OCI-M2 (cell line): ENCODE data around the gene IL17REL.

Experiments used
- DNase-seq: peaks from one replicate; lab custom pipeline; 2025; ENCODE audit not compliant: unreplicated experiment; lab: John Stamatoyannopoulos, UW

The IL17REL gene

DNA sequence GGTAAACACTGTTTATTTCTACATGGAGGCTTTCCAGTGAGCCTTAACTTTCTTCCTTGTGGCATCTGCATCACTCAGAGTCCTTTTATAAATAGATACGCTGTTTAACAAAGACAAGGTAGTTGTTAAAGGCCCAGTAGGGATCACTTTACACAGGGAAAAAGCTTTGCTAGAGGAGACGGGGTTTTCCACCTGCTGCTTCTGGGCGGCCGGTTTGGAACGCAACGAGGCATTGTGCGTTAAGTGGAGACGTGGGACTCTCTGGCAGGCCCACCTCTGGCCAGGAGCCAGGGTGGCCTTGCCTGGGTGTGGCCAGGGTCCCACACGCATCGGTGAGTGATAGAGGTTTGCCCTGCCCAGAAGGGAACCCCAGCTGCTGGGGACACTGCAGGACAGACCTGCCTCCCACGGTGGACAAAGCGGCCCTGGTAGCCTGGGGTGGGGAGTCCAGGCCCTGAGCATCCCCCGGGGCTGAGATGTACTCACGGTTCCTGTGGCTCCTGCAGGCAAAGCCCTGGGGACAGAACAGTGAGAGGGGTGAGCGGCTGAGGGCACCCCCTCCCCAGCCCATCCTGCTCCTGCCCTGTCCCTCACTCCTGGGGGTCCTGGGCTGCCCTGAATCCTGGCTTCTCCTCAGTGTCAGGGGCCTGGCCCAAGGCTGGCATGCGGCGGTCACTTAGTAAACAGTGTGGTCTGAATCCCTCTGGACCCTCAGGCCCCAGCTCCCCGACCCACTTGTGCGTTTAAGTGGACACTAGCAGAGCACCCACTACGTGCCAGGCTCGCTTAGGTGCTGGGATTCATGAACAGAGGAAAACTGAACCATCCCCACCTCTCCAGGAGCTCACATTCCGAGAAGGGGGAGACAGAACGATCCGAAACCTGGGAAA lies 4.2 kb downstream of the IL17REL start:
- no peak for DNase-seq

DNA sequence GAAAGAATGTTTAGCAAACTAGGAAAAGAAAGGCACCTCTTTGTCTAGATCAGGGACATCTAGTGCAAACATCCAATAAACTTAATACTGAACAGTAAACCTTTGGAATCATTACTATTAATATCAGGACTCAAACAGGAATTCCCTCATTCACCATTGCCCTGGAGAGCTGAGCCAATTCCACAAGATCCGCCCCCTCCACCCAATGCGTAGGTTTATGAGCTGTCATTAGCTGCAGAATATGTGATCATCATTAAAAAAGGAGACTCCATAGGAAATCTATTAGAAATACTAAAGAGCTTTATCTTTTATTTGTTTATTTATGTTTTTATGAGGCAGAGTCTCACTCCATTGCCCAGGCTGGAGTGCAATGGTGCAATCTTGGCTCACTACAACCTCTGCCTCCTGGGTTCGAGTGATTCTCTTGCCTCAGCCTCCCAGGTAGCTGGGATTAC lies 5.5 kb downstream of the IL17REL start:
- no peak for DNase-seq

DNA sequence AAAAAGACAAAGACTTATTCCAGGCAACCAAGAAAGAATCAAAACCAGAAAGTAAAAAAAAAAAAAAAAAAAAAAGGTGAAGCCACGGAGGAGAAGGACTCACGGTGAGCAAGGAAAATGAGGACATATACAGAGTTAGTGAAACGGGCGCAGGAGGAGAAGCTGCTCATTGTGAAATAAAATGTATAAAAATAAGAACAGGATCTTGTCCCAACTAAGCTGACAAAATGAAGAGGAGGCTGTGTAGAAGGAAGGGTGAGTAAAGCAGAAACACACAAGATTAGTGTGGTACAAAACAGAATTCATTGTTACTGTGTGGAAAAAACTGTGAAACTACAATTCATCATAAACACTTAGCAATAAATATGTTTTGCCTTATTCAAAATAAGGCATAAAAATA lies 7.6 kb downstream of the IL17REL start:
- no peak for DNase-seq

DNA sequence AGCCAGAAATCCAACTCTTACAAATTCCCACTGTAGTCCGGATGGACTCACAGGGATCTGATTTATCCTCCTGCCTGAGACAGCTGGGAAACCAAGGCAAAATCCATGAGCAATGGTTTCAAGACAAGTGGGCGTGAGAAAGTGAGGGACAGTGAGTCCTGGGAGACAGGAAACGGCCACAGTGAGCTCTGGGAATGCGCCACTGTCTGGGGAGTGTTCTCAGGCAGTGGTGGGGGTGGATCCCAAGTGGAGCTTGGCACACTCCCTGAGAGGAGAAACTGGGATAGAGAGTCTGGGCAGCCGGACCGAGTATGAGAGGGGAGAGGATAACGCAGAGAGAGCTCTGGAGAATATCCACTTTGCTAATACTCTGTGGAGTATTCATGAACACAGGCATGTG lies 9.8 kb downstream of the IL17REL start:
- no peak for DNase-seq

DNA sequence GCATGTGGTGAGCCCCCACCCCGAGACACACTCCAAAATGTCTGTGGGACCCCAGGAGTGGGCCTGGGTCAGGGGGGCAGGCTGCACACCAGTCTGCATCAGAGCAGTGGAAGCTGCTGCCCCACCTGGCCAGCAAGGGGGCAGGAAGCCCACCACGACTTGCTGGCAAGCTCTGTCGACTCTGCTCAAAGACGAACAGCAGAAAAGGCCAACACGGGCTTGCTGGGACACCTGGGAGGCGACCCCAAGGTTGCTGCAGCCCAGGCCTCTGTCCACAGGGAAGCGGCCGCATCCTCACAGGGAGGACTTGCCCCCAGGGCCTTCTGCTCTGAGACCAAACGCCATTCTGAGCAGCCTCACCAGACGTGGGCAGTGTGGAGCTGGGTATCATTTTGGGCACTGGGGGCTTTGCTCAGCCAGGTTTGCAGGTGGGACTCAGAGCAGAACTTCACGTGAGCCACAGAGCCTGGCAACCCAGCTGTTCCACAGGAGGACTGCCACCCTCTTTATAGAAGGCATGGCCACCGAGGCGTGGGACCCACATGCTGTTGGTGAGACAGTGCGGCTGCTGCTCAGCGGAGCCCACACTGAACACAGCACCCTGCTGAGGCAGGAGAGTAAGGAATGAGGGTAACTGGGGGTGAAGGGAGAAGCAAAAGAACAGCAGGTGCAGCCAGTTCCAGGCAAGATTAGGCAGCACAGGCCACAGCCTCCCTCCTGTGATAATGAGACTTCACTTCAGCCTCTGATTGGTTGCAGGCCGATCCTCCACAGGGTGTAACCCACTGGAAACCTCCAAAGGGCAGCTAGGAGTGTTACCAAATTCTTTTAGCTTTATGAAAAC lies 11.0 kb downstream of the IL17REL start:
- DNase-seq = no peak

GRCh38 chr22:50000587-50001387 lies 11.8 kb downstream of the IL17REL start:
- DNase-seq = no peak

- no peak for DNase-seq
Measured at GRCh38 chr22:49999946-50000586, 12.5 kb downstream of the IL17REL start.

- no peak for DNase-seq
Measured at GRCh38 chr22:49999063-49999945, 13.3 kb downstream of the IL17REL start.

DNA sequence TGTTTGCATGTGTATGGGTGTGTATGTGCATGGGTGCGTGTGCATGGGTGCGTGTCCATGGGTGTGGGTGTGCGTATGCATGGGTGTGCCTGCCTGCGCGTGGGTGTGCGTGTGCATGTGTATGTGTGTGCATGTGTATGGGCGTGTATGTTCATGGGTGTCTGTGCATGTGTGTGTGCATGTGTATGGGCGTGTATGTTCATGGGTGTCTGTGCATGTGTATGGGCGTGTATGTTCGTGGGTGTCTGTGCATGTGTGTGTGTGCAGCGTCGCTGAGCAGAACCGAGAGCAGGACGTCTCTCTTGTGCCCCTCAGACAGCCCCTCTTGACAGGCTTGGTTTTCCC lies 13.9 kb downstream of the IL17REL start:
- DNase-seq = no peak

GRCh38 chr22:49997932-49998717 lies 14.4 kb downstream of the IL17REL start:
- no peak for DNase-seq

DNA sequence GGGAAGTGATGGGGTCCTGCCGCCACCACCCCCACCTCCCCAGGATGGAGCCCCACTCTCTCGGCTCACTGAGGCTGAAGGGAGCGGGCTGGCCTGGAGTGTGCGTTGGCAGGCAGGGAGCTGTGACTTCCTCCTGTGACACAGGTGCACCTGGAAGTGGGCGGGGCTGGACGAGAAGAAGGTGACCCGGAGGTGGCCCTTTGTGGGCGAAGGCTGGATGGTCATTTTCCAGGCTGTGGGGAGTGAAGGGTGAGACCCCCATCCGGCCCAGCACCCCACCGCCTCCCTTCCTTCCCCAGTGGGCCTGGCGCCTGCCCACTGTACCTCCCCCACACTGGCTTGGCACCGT lies 15.3 kb downstream of the IL17REL start:
- DNase-seq = no peak

DNA sequence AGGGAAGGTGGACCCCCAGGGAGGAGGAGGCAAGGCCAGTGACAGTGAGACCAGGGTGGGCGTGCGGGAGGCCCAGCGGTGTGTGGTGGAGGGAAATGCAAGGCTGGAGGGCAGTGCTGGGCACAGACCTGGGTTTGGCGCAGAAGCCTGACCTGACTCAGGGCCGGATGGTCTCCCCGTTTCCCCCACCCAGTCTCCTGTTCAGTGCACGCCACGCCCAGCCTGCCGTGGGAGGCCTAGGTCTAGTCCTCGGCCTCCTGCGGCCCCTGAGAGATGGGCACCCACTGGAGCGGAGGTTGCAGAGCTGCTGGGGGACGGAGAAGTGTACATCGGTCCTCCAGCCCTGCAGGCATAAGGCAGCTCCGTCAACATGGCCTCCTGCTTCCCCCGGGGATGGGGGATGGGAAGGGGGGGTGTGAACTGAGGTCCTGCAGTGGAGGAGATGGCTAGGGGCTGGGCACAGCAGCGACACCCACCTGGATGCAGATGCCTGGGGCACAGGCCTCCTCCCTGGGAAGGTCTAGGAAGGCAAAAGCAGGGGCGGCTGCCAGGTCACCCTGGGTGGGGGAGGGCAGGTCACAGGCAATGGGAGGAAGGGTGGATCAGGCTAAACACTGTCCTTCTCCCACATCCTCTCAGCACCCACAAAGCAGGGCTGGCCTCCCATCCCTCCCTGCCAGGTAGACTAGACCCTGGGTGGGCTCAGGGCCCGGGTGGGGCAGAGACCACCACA lies 15.9 kb downstream of the IL17REL start:
- no peak for DNase-seq

DNA sequence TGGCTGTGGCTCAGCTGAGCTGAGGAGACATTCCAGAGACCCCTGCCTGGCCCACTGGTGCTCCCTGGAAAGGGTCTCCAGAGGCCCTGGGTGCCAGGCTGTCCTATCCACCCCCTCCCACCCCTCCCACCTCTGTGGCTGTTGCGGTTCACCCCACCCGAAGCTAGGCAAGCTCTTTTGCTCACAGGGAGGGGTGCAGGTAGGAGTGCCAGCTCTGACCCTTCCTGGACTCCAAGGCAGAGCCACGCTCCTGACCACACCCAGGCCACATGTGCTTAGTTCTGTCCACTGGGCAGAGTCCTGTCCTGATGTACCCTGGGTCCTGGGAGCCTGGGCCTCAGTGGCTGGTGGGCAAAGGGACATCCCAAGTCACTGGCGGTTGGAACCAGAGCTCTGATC lies 16.4 kb downstream of the IL17REL start:
- DNase-seq = no peak

- no peak for DNase-seq
Measured at GRCh38 chr22:49995361-49996118, 17.0 kb downstream of the IL17REL start.

DNA sequence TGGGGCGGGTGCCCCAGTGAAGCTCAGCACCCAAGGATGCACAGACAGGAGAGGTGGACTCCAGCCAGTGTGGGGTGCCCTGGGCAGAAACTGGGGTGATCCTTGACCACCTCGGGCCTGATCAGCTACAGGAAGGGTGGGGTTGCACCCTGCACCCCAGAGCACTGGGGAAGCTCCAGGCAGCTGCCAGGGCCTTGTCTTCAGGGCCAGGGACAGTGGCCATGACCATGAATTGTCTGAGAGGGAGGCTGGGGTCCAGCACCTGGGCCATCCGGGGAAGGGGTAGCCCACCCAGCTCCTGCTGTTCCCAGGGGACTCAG lies 17.6 kb downstream of the IL17REL start:
- no peak for DNase-seq

GRCh38 chr22:49994361-49995040 lies 18.1 kb downstream of the IL17REL start:
- DNase-seq = no peak

GRCh38 chr22:49993649-49994360 lies 18.8 kb downstream of the IL17REL start:
- DNase-seq = no peak
